BE2C (cell line): ENCODE data around the gene PCDHB4.
A peak's percentile ranks its signal among the peaks of the same experiment; 100 is the strongest.
"Not testable (repeated sequence)": the region's sequence is repeated elsewhere in the genome, so short reads cannot be mapped to it uniquely, and the experiment has no call there.

Source experiments
- DNase-seq: peaks from one replicate; pipeline ENCODE4 v3.0.0-alpha.2; 2020
- H3K27me3 ChIP-seq: fragments of 250-450 bp; sonication (Bioruptor Pico); 2 replicates; pipeline ENCODE4 v1.5.1; 2020; ENCODE audit warnings: mild to moderate bottlenecking
- H3K36me3 ChIP-seq: fragments of 250-450 bp; sonication (Bioruptor Pico); 2 replicates; pipeline ENCODE4 v1.5.1; 2020; ENCODE audit warnings: mild to moderate bottlenecking
- H3K4me1 ChIP-seq: fragments of 250-450 bp; sonication (Bioruptor Pico); 2 replicates; pipeline ENCODE4 v1.5.1; 2020
- H3K4me3 ChIP-seq: 2 replicates; pipeline ENCODE4 v1.5.1; 2011; ENCODE audit warnings: low read depth, low read length
- H3K9me3 ChIP-seq: fragments of 250-450 bp; sonication (Bioruptor Pico); 2 replicates; pipeline ENCODE4 v1.5.1; 2020
- TF ChIP-seq, protein P1 (sequence below): IDR thresholded peaks from 2 replicates; pipeline ENCODE4 v1.5.1; 2012; ENCODE audit warnings: mild to moderate bottlenecking, low read depth, low read length

PCDHB4 gene

DNA sequence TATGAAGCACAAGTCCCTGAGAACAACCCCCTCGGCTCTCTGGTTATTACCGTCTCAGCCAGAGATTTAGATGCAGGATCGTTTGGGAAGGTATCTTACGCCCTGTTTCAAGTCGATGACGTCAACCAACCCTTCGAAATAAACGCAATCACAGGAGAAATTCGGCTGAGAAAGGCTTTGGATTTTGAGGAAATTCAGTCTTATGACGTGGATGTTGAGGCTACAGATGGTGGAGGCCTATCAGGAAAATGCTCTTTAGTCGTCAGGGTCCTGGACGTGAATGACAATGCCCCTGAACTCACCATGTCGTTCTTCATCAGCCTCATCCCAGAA lies 29.3 kb downstream of the PCDHB4 start:
- Histone ChIP-seq H3K4me1 (no peaks in the 10 kb centered on the region), H3K27me3 (peaks cover 4% of the 10 kb centered on the region), H3K9me3 (no peaks in the 10 kb centered on the region), H3K36me3 (no peaks in the 10 kb centered on the region), H3K4me3 (no peak overlapping the region)
- no peak for DNase-seq
- TF ChIP-seq, protein P1, sequence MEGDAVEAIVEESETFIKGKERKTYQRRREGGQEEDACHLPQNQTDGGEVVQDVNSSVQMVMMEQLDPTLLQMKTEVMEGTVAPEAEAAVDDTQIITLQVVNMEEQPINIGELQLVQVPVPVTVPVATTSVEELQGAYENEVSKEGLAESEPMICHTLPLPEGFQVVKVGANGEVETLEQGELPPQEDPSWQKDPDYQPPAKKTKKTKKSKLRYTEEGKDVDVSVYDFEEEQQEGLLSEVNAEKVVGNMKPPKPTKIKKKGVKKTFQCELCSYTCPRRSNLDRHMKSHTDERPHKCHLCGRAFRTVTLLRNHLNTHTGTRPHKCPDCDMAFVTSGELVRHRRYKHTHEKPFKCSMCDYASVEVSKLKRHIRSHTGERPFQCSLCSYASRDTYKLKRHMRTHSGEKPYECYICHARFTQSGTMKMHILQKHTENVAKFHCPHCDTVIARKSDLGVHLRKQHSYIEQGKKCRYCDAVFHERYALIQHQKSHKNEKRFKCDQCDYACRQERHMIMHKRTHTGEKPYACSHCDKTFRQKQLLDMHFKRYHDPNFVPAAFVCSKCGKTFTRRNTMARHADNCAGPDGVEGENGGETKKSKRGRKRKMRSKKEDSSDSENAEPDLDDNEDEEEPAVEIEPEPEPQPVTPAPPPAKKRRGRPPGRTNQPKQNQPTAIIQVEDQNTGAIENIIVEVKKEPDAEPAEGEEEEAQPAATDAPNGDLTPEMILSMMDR: no peak

DNA sequence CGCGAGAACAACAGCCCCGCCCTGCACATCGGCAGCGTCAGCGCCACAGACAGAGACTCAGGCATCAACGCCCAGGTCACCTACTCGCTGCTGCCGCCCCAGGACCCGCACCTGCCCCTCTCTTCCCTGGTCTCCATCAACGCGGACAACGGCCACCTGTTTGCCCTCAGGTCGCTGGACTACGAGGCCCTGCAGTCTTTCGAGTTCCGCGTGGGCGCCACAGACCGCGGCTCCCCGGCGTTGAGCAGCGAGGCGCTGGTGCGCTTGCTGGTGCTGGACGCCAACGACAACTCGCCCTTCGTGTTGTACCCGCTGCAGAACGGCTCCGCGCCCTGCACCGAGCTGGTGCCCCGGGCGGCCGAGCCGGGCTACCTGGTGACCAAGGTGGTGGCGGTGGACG lies 30.0 kb downstream of the PCDHB4 start:
- not testable (repeated sequence) for H3K4me1 ChIP-seq, DNase-seq, H3K9me3 ChIP-seq, H3K36me3 ChIP-seq, H3K4me3 ChIP-seq, H3K27me3 ChIP-seq

DNA sequence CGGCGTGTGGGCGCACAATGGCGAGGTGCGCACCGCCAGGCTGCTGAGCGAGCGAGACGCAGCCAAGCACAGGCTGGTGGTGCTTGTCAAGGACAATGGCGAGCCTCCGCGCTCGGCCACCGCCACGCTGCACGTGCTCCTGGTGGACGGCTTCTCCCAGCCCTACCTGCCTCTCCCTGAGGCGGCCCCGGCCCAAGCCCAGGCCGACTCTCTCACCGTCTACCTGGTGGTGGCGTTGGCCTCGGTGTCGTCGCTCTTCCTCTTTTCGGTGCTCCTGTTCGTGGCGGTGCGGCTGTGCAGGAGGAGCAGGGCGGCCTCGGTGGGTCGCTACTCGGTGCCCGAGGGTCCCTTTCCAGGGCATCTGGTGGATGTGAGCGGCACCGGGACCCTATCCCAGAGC lies 30.5 kb downstream of the PCDHB4 start:
- DNase-seq, H3K4me1 ChIP-seq, H3K4me3 ChIP-seq, H3K9me3 ChIP-seq, H3K27me3 ChIP-seq, H3K36me3 ChIP-seq: not testable (repeated sequence)

DNA sequence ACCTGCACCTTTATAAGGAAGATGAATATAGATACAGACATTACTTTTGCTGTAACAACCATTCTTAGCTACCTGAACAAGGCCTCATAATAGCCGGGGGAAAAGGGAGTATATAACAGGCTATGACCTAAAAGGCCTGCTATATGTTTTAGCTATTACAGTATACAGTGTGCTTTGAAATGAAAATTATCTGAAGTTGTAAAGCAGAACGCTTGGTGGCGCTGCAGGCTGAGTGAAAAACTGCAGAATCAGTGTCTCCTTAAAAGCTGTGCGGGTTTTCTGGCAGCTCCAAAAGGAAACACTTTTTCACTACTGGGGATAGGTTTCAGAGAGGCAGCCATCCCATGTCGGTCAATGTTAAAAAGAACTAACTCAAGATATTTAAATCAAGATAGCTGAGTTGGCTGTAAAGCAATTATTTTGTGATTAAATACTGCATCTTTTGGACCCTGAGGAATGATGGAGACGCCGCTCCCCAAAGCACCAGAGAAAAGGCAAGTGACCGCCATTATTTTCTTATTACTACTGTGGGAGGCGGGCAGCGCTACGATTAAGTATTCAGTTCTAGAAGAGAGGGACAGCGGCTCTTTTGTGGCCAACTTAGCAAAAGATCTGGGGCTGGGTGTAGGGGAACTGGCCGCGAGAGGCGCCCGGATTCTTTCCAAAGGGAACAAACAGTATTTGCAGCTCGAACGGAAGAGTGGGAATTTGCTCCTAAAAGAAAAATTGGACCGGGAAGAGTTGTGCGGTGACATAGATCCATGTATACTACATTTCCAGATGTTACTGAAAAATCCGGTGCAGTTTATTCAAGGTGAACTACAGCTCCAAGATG lies 34.1 kb downstream of the PCDHB4 start:
- Histone ChIP-seq H3K4me3 (no peak overlapping the region), H3K27me3 (no peaks in the 10 kb centered on the region), H3K4me1 (no peaks in the 10 kb centered on the region), H3K9me3 (no peaks in the 10 kb centered on the region), H3K36me3 (no peaks in the 10 kb centered on the region)
- DNase-seq: no peak
- TF ChIP-seq, protein P1: peak; percentile 58

DNA sequence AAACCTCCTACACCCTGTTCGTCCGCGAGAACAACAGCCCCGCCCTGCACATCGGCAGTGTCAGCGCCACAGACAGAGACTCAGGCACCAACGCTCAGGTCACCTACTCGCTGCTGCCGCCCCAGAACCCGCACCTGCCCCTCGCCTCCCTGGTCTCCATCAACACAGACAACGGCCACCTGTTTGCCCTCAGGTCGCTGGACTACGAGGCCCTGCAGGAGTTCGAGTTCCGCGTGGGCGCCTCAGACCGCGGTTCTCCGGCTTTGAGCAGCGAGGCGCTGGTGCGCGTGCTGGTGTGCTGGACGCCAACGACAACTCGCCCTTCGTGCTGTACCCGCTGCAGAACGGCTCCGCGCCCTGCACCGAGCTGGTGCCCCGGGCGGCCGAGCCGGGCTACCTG lies 35.7 kb downstream of the PCDHB4 start:
- not testable (repeated sequence) for H3K36me3 ChIP-seq, H3K27me3 ChIP-seq, H3K4me1 ChIP-seq, H3K4me3 ChIP-seq, H3K9me3 ChIP-seq, DNase-seq

DNA sequence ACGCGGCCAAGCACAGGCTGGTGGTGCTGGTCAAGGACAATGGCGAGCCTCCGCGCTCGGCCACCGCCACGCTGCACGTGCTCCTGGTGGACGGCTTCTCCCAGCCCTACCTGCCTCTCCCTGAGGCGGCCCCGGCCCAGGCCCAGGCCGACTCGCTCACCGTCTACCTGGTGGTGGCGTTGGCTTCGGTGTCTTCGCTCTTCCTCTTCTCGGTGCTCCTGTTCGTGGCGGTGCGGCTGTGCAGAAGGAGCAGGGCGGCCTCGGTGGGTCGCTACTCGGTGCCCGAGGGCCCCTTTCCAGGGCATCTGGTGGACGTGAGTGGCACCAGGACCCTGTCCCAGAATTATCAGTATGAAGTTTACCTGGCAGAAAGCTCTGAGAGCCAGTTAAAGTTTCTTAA lies 36.3 kb downstream of the PCDHB4 start:
- not testable (repeated sequence) for DNase-seq

DNA sequence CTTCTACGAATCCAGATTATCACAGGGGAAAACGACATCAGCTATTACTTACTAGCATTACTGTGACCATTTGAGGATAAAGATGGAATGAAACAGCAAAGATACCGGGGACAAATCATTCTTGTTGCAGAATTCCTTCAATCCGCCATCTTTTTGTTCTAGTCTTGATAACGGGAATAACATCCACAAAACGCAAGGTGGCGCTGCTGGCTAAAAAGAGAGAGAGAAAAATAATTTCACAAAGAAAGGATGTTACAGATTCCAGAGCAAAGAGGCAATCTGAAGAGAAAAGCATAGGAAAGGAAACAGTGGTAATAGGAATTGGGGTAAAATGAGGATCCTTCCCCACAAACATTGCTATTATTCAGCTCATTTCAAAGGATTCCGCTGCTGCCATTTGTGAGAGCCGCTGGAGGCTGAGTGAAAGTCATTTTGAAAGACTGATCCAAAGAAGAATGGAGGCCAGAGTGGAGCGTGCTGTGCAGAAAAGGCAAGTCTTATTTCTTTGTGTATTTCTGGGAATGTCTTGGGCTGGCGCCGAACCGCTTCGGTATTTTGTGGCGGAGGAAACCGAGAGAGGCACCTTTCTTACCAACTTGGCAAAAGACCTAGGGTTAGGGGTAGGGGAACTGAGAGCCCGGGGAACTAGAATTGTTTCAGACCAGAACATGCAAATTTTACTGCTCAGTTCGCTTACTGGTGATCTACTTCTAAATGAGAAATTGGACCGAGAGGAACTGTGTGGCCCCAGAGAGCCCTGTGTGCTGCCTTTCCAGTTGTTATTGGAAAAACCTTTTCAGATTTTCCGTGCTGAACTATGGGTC lies 51.0 kb downstream of the PCDHB4 start, which contains the start of gene PCDHB7:
TSS of gene PCDHB7 (plus strand) at position 264 of the 824 bp plus-strand sequence. CDS start at position 456, 192 bp downstream.
- no peak within 1 kb of the TSS; the same call in 1 of the 2 replicates for H3K4me3 ChIP-seq
- TF ChIP-seq, protein P1: peak; percentile 89

More for the DNA sequence above, 36.3 kb downstream of the PCDHB4 start:
- H3K27me3 ChIP-seq, H3K4me1 ChIP-seq, H3K4me3 ChIP-seq, H3K36me3 ChIP-seq, H3K9me3 ChIP-seq: not testable (repeated sequence)

DNA sequence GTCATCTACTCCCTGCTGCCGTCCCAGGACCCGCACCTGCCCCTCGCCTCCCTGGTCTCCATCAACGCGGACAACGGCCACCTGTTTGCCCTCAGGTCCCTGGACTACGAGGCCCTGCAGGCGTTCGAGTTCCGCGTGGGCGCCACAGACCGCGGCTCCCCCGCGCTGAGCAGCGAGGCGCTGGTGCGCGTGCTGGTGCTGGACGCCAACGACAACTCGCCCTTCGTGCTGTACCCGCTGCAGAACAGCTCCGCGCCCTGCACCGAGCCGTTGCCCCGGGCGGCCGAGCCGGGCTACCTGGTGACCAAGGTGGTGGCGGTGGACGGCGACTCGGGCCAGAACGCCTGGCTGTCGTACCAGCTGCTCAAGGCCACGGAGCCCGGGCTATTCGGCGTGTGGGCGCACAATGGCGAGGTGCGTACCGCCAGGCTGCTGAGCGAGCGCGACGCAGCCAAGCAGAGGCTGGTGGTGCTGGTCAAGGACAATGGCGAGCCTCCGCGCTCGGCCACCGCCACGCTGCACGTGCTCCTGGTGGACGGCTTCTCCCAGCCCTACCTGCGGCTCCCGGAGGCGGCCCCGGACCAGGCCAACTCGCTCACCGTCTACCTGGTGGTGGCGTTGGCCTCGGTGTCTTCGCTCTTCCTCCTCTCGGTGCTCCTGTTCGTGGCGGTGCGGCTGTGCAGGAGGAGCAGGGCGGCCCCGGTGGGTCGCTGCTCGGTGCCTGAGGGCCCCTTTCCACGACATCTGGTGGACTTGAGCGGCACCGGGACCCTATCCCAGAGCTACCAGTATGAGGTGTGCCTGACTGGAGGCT lies 52.9 kb downstream of the PCDHB4 start:
- H3K36me3 ChIP-seq, H3K9me3 ChIP-seq, H3K27me3 ChIP-seq, H3K4me1 ChIP-seq, H3K4me3 ChIP-seq, DNase-seq: not testable (repeated sequence)

More for the DNA sequence above, 51.0 kb downstream of the PCDHB4 start, which contains the start of gene PCDHB7:
- Histone ChIP-seq H3K4me1 (no peaks in the 10 kb centered on the region), H3K27me3 (no peaks in the 10 kb centered on the region; the same call in none of the 2 replicates), H3K9me3 (no peaks in the 10 kb centered on the region; the same call in 1 of the 2 replicates), H3K36me3 (no peaks in the 10 kb centered on the region)
- DNase-seq: peak; percentile 57
